BLaER1 (cell line): ENCODE results near the gene GRK5.

Experiments used
- H3K27ac ChIP-seq: shearing (Covaris generic); formaldehyde crosslinking; 2 replicates; pipeline ENCODE4 v1.8.1; 2022
- H3K27me3 ChIP-seq: shearing (Covaris generic); formaldehyde crosslinking; 2 replicates; pipeline ENCODE4 v1.8.1; 2022
- H3K36me3 ChIP-seq: shearing (Covaris generic); formaldehyde crosslinking; 2 replicates; pipeline ENCODE4 v1.8.1; 2022
- H3K4me1 ChIP-seq: shearing (Covaris generic); formaldehyde crosslinking; 2 replicates; pipeline ENCODE4 v1.8.1; 2022
- H3K4me2 ChIP-seq: shearing (Covaris generic); formaldehyde crosslinking; 2 replicates; pipeline ENCODE4 v1.8.1; 2022
- H3K4me3 ChIP-seq: shearing (Covaris generic); formaldehyde crosslinking; 2 replicates; pipeline ENCODE4 v1.8.1; 2022
- H3K9ac ChIP-seq: shearing (Covaris generic); formaldehyde crosslinking; 2 replicates; pipeline ENCODE4 v1.8.1; 2022
- H3K9me3 ChIP-seq: shearing (Covaris generic); formaldehyde crosslinking; 2 replicates; pipeline ENCODE4 v1.8.1; 2022
- H4K20me1 ChIP-seq: shearing (Covaris generic); formaldehyde crosslinking; 2 replicates; pipeline ENCODE4 v1.8.1; 2022
- Cebpa-rat ChIP-seq: shearing (Covaris generic); IDR thresholded peaks from 2 replicates; pipeline ENCODE4 v1.8.1; 2022

GRK5 gene

DNA sequence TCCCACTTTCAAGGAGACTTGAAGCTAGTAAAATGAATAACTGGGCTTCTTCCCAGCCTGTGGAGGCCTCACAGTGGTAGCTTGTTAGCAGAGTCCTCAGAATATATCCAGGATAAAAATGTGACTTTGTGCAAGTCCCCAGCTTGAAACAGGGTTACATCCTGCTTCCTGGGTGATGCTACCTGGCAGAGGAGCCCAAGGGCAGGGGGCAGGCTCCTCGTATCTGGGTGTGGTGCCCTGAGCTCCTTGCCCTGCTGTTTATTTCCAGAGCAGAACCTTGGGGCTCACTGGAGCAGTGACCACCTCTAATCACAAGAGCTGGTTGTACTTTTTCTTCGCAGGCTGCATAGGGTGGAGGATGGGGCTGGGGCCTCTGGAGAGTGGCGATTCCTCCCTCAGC, 94.8 kb downstream of the GRK5 start:
- Histone ChIP-seq H3K4me1 (peaks cover 57% of the 10 kb centered on the region), H3K4me2 (peak overlapping the region; percentile 33; the same call in 1 of the 2 replicates)

DNA sequence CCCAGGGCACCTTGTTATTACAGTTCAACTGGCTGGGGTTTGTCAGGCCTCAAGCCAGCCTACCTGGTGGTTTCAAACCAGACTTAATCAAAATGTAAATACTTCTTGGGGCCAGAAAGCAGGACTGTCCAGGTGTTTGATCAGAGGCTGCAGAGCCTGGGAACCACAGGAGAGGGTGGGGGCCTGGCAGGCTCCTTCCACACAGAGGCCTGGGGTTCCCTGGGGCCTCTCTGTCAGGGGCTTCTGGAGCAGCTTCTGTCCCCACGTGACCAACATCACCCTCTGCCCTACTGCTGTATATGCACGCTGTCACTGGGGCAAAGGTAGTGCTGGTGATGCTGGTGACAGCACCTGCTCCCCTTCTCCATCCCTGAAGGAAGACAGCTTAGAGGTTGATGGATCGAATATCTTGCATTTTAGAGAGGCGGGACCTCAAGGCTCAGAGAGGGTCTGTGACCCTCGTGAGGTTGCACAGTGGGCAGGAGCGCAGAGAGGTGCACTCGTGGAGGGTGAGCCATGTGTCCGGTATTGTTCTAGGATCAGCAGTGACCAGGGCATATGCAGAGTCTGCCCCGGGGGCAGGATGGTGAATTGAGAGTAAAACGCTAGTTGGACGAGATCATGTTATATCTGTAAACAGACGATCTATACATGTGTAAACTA, 95.4 kb downstream of the GRK5 start:
- Histone ChIP-seq H3K4me2 (peak overlapping the region; percentile 92), H3K9me3 (0 out of 2 replicates have a peak, but pooled peaks cover 3% of the 10 kb centered on the region), H3K27ac (no peak overlapping the region), H3K36me3 (no peaks in the 10 kb centered on the region), H3K4me1 (peaks cover 62% of the 10 kb centered on the region), H4K20me1 (peaks cover 15% of the 10 kb centered on the region; the same call in 1 of the 2 replicates), H3K9ac (no peak overlapping the region), H3K27me3 (no peaks in the 10 kb centered on the region), H3K4me3 (no peak overlapping the region)
- no peak for TF ChIP-seq Cebpa-rat

More for the DNA sequence above, 94.8 kb downstream of the GRK5 start:
- 0 out of 2 replicates have a peak, but pooled peaks cover 7% of the 10 kb centered on the region for H3K9me3 ChIP-seq
- no peaks in the 10 kb centered on the region for H3K27me3 ChIP-seq
- no peak overlapping the region for H3K27ac ChIP-seq
- H3K4me3 ChIP-seq, result no peak overlapping the region
- TF ChIP-seq Cebpa-rat, result no peak
- H4K20me1 ChIP-seq, result peaks cover 15% of the 10 kb centered on the region; the same call in 1 of the 2 replicates
- no peak overlapping the region for H3K9ac ChIP-seq
- H3K36me3 ChIP-seq, result no peaks in the 10 kb centered on the region

DNA sequence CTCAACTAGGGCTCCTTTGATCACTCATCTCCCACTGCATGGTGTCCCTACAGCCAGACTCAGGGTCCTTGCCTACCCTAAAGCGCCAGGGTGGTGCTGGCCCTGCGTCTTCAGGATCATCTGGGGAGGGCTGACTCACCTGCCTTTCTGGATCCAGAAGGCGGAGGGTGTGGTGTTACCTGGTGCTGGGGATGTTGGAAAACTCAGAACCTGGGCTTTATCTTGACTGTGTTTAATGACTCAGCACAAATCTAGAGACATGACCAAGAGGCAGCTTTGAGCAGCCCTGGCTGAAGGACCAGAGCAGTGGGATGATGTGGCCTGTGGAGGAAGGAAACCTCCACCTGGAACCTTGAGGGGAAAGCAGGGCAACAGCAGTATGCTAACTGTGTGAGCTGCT, 96.5 kb downstream of the GRK5 start:
- peak overlapping the region; percentile 92 for H3K4me2 ChIP-seq
- peaks cover 4% of the 10 kb centered on the region; the same call in 1 of the 2 replicates for H3K27me3 ChIP-seq
- H3K9ac ChIP-seq, result no peak overlapping the region
- H3K9me3 ChIP-seq, result no peaks in the 10 kb centered on the region
- H4K20me1 ChIP-seq, result peaks cover 15% of the 10 kb centered on the region; the same call in 1 of the 2 replicates
- no peak for TF ChIP-seq Cebpa-rat
- H3K36me3 ChIP-seq, result no peaks in the 10 kb centered on the region
- H3K4me1 ChIP-seq, result peaks cover 73% of the 10 kb centered on the region
- no peak overlapping the region for H3K4me3 ChIP-seq
- H3K27ac ChIP-seq, result no peak overlapping the region

DNA sequence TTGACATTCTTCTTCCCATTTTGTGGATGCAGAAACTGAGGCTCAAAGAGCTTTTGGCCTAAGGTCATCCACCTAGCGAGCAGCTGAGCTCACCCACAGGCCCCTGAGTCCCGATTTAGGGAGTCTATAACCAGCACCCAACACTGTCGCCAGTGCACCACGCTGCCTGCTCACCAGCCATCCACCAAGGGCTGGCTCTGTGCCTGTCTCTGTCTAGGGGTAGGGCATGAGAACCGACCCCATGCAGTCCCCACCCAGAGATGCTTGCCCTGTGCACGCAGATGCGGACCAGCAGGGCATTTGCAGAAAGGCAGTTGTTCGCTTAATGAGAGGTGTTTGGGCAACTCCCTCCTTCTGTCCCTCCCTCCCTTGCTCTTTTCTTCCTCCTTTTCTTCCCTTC, 97.2 kb downstream of the GRK5 start:
- Histone ChIP-seq H3K4me3 (no peak overlapping the region), H3K4me1 (peaks cover 79% of the 10 kb centered on the region), H3K4me2 (peak overlapping the region; percentile 92), H3K27ac (no peak overlapping the region; the same call in 1 of the 2 replicates), H3K36me3 (no peaks in the 10 kb centered on the region), H3K27me3 (peaks cover 8% of the 10 kb centered on the region; the same call in 1 of the 2 replicates), H4K20me1 (peaks cover 15% of the 10 kb centered on the region; the same call in 1 of the 2 replicates), H3K9me3 (no peaks in the 10 kb centered on the region), H3K9ac (no peak overlapping the region)
- no peak for TF ChIP-seq Cebpa-rat

DNA sequence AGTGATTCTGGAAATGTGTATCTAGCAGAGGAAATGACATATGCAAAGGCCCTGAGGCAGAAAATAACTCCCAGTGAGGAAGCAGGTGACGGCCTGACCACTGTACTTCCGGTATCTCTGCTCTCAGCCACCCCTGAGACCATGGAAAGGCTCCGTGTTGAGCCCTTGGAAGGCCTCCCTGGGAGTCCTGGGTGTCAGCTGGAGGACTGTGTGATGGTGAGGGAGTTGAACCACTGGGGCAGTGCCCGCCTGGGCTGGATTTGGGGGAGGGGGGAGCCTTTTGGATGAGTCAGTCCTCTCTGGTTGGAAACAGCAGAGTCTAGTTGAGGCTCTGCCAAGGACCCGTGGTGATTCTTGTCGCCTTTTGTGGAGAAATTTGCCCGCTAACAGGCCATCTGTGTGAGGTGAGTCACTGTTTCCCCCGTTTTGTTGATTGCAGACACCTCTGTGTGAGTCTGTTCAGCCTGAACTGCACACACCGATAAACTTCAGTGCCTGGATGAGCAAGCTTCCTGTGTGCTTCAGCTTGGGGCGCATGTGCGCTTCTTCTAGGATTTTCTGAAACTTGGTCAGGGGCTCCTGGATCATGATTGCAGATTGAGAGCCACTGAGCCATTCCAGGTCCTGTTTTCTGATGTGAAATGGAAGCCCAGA, 98.6 kb downstream of the GRK5 start:
- Histone ChIP-seq H4K20me1 (peaks cover 15% of the 10 kb centered on the region; the same call in 1 of the 2 replicates), H3K4me3 (peak overlapping the region; percentile 39; the same call in 1 of the 2 replicates), H3K4me2 (peak overlapping the region; percentile 92), H3K27me3 (peaks cover 21% of the 10 kb centered on the region), H3K9me3 (no peaks in the 10 kb centered on the region), H3K27ac (peak overlapping the region; percentile 77), H3K36me3 (no peaks in the 10 kb centered on the region), H3K9ac (peak overlapping the region; percentile 60; the same call in 1 of the 2 replicates), H3K4me1 (peaks cover 81% of the 10 kb centered on the region)
- TF ChIP-seq Cebpa-rat, result no peak

DNA sequence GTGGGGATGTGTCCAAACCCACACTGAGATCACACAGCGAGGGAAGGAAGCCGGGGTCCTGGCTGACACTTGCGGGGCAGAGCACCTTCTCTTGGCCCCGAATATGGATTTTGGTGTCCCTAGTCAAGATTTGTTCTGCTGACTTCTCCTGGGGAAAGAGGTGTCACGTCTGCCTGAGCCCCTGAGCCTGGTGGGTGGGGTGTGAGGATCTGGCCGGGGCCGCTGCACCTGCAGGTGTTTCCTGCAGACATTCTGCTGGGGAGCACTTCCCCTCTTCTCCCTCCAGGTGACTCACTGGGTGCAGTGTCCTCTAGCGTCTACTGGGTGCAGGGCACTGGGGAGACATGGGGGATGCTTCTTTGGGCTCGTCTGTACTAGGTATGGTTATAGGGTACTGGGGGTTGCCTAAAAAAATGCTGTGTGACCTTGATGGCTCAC, 99.2 kb downstream of the GRK5 start:
- Histone ChIP-seq H3K27me3 (peaks cover 27% of the 10 kb centered on the region), H3K4me3 (peak overlapping the region; percentile 39; the same call in 1 of the 2 replicates), H3K9ac (peak overlapping the region; percentile 60; the same call in 1 of the 2 replicates), H3K4me1 (peaks cover 77% of the 10 kb centered on the region), H3K27ac (peak overlapping the region; percentile 77), H3K9me3 (no peaks in the 10 kb centered on the region), H3K4me2 (peak overlapping the region; percentile 92), H3K36me3 (no peaks in the 10 kb centered on the region), H4K20me1 (peaks cover 15% of the 10 kb centered on the region; the same call in 1 of the 2 replicates)
- no peak for TF ChIP-seq Cebpa-rat

DNA sequence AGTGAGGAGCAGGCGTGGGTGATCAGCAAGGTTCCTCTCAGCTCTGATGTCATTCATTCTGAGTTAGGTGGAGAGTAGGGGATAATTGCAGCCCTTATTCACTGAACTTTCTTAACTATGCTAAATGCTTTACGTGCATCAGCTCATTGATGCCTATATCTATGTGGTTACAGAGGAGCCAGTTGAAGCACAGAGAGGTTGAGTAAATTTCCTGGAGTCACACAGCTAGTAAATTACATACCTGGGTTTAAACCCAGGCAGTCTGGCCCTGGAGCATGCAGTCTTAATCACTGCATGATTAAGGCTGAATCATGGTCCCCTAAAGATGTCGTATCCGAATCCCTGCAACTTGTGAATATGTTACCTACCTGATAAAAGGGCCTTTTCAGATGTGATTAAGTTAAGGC, 99.6 kb downstream of the GRK5 start:
- Histone ChIP-seq H3K4me1 (peaks cover 75% of the 10 kb centered on the region), H3K27me3 (peaks cover 31% of the 10 kb centered on the region), H3K27ac (no peak overlapping the region), H3K4me2 (peak overlapping the region; percentile 92), H3K36me3 (no peaks in the 10 kb centered on the region), H3K9ac (no peak overlapping the region), H3K9me3 (no peaks in the 10 kb centered on the region), H3K4me3 (0 out of 2 replicates have a peak overlapping the region, but pooled peaks have one; percentile 39), H4K20me1 (peaks cover 17% of the 10 kb centered on the region; the same call in 1 of the 2 replicates)
- no peak for TF ChIP-seq Cebpa-rat

DNA sequence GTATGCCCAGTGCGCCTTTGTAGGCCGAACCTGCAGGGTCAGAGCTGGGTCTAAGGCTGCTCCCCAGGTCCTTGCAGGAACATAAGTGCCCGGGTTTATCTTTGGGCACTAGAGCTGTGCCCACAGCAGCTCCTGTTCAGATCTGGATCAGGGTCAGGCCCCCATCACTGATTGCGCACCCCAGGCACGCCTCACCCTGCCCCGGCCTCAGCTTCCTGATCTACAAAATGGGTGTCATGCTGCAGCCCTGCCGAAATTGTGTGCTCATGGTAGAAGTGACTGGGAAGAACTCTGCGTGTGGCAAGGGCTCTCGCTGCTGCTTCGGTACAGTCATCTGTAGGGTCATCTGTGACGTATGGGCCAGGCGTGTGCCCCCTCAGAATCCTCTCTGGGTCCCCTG, 100.7 kb downstream of the GRK5 start:
- no peak for TF ChIP-seq Cebpa-rat
- no peak overlapping the region for H3K4me3 ChIP-seq
- peaks cover 25% of the 10 kb centered on the region; the same call in 1 of the 2 replicates for H4K20me1 ChIP-seq
- peaks cover 42% of the 10 kb centered on the region for H3K27me3 ChIP-seq
- H3K4me1 ChIP-seq, result peaks cover 74% of the 10 kb centered on the region
- H3K4me2 ChIP-seq, result no peak overlapping the region
- no peaks in the 10 kb centered on the region for H3K36me3 ChIP-seq
- no peak overlapping the region for H3K9ac ChIP-seq
- H3K9me3 ChIP-seq, result no peaks in the 10 kb centered on the region
- no peak overlapping the region for H3K27ac ChIP-seq

DNA sequence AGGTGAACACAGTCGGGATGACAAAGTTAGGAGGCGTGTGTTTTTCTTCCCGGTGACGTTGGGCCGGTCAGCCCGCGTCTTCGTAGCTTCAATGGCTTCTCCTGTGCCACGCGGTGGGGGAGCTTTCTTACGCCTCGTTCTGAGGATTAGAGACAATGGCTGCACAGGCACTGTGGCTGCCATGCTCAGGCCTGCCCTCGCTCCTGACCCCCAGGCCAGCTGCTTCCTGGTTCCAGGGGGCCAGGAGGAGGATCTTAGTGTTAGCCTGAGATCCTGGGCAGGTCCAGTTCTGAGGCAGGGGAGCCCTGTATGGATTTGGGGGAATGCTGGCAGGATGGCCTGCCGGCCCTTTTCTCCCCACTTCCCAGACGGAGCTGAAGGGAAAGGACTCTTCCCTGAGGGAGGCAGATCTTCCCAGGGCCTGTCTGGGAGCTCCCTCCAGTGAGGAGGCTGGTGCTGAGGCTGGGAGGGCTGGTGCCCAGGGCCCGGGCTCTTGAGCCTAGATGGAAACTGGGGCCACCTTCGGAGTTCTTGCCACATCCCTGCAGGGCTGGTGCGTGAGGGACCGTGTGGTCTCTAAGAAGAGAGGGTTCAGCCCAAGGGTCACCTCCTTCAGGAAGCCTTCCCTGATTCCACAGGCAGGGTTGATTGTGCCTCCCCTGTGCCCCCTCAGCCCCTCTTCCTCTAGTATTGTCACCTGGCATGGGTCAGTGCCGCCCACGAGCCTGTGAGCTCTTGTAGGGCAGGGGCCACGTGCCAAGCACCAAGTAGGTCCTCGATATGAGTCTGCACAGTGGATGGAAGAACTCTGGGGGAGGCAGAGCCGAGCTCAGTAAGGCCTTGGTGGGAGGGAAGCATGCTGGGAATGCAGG, 101.4 kb downstream of the GRK5 start:
- H3K27ac ChIP-seq, result no peak overlapping the region

More for the DNA sequence above, 101.4 kb downstream of the GRK5 start:
- peaks cover 74% of the 10 kb centered on the region for H3K4me1 ChIP-seq
- TF ChIP-seq Cebpa-rat, result no peak
- no peak overlapping the region for H3K4me3 ChIP-seq
- no peaks in the 10 kb centered on the region for H3K9me3 ChIP-seq
- peaks cover 32% of the 10 kb centered on the region for H4K20me1 ChIP-seq
- H3K36me3 ChIP-seq, result no peaks in the 10 kb centered on the region
- peak overlapping the region; percentile 41; the same call in 1 of the 2 replicates for H3K4me2 ChIP-seq
- H3K27me3 ChIP-seq, result peaks cover 45% of the 10 kb centered on the region
- H3K9ac ChIP-seq, result no peak overlapping the region
